Mesodermal cell (in vitro differentiated cells): ENCODE results near the gene FSTL5. TPM values are rescaled to one million over a fixed set of nuclear protein-coding genes. Genes with fewer than 3 reads are reported as not detected.
"Not testable (repeated sequence)": the region's sequence is repeated elsewhere in the genome, so short reads cannot be mapped to it uniquely, and the experiment has no call there.

Experiments
- H3K27ac ChIP-seq: 2 replicates; pipeline ENCODE4 v1.7.0; 2013; ENCODE audit warnings: mild to moderate bottlenecking, low read depth, low read length, moderate library complexity; ENCODE audit not compliant: severe bottlenecking
- H3K36me3 ChIP-seq: 2 replicates; pipeline ENCODE4 v1.7.1; 2013; ENCODE audit warnings: mild to moderate bottlenecking, low read length, moderate library complexity; ENCODE audit not compliant: control insufficient read depth, insufficient read depth
- H3K4me1 ChIP-seq: one replicate; pipeline ENCODE4 v1.7.1; 2013; ENCODE audit warnings: mild to moderate bottlenecking, low read length; ENCODE audit not compliant: insufficient read depth, control insufficient read depth, poor library complexity, severe bottlenecking
- H3K4me3 ChIP-seq: 2 replicates; pipeline ENCODE4 v1.7.0; 2013; ENCODE audit warnings: low read length, control low read depth, mild to moderate bottlenecking; ENCODE audit not compliant: insufficient read depth, poor library complexity, severe bottlenecking; ENCODE audit errors: extremely low read depth
- H3K9me3 ChIP-seq: 2 replicates; pipeline ENCODE4 v1.7.1; 2013; ENCODE audit warnings: mild to moderate bottlenecking, low read length, moderate library complexity; ENCODE audit not compliant: control insufficient read depth
- WGBS, 2 experiments: methylation state at CpG; one replicate each; pipeline ENCODE4 v1.1.5; 2013; ENCODE audit warnings: missing lambda C conversion rate in 2 of 2; ENCODE audit not compliant: insufficient coverage in 2 of 2; 5-methylcytosine and 5-hydroxymethylcytosine counted together
- polyA plus RNA-seq, 2 experiments: library from polyadenylated mRNA; stranded (reverse); fragments of 50-300 nt; gene quantifications; one replicate each; pipeline ENCODE4 v1.2.3, GENCODE V29; 2013

Gene FSTL5
- 4.7 TPM for polyA plus RNA-seq (2013, experiment 1 of 2)
- polyA plus RNA-seq (2013, experiment 2 of 2): 4.4 TPM

DNA sequence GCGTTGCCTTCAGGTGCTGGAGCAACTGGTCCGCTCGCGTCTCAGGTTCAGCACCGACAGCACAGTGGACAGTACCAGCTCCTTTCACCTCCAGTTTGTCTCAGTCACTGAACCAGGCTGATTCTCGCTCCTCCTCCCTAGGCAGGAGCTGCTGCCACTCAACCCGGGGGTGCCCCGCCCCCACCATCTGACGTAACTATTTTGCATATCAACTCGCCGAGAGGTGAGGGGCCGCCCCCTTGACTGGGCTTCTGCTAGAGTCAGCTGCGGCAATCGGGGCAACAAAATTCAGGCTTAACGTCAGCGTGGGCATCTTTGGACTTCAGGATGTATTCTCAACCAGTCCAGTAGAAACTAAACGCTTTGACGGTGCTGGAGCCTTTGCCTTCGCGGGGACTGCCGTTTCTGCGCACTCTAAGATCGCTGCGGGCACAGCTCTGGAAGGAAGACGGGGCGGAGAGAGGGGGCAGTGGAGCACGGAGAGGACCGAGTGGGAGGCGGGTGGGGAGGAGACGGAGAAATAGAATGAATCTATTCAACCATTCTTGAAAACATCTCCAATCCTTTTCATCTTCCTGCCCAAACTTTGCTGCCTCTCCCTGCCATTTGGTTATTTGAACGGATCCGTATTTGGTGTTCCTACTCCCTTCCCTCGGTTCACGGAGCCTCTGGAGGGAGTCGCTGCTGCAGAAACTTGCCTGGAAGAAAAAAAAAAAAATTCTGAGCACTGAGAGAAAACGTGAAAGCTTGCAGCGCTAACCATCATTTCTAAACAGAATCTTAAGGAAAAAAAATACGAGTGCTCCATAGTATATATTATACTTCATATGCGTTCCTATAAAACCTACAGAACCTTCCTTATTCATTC lies at the start of gene FSTL5:
Gene FSTL5 (minus strand): TSS at position 109 of the 868 bp plus-strand sequence. CDS start 52,604 bp downstream, outside the sequence.
- peaks cover 12% of the 10 kb centered on the region for H3K4me1 ChIP-seq
- H3K9me3 ChIP-seq: no peaks in the 10 kb centered on the region
- H3K36me3 ChIP-seq: no peaks in the 10 kb centered on the region
- peak within 1 kb of the TSS; percentile 57 for H3K4me3 ChIP-seq
- 0 to 3% methylated on average over 15 to 25 of the region's 39 CpGs for WGBS, 2 experiments
- peak within 1 kb of the TSS; percentile 78 for H3K27ac ChIP-seq

GRCh38 chr4:162209706-162210105 lies 45.9 kb upstream of the FSTL5 start:
- Histone ChIP-seq H3K4me3 (no peak overlapping the region), H3K4me1 (no peaks in the 10 kb centered on the region), H3K9me3 (no peaks in the 10 kb centered on the region), H3K27ac (no peak overlapping the region), H3K36me3 (no peaks in the 10 kb centered on the region)
- WGBS, 2 experiments: 100% methylated on average over 1 of the region's 2 CpGs; no CpG with 5 or more reads in 1 of the 2 experiments

- WGBS, 2 experiments: 98% methylated on average over 12 to 23 of the region's 32 CpGs
- not testable (repeated sequence) for H3K4me1 ChIP-seq, H3K4me3 ChIP-seq, H3K9me3 ChIP-seq, H3K27ac ChIP-seq, H3K36me3 ChIP-seq
These were observed 39.7 kb upstream of the FSTL5 start for GRCh38 chr4:162203478-162203877.

DNA sequence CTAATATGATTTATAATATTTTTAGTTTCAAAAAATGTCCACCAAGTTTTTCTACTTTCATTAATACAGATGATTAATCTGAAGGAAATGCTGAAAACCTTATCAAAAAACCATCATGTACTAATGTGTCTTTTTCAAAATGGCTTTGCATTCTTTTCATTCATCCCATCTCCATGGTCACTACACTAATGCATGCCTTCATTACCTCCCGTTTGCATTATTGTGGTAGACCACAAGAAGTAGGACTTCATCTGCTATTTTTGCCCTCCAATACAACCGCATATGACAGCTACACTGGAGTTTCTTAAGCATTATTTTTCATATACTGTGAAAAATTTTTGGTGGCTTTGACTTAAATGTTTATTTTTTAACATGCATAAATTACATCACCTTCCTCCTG lies 37.9 kb upstream of the FSTL5 start:
- Histone ChIP-seq H3K27ac (no peak overlapping the region), H3K4me3 (no peak overlapping the region), H3K9me3 (no peaks in the 10 kb centered on the region), H3K4me1 (no peaks in the 10 kb centered on the region), H3K36me3 (no peaks in the 10 kb centered on the region)
- WGBS, 2 experiments: no CpG with 5 or more reads among the region's 2 CpGs

- no peak overlapping the region for H3K4me3 ChIP-seq
- no peak overlapping the region for H3K27ac ChIP-seq
- no peaks in the 10 kb centered on the region for H3K36me3 ChIP-seq
- WGBS, 2 experiments: no CpG with 5 or more reads among the region's 3 CpGs
- H3K4me1 ChIP-seq: peaks cover 3% of the 10 kb centered on the region
- no peaks in the 10 kb centered on the region for H3K9me3 ChIP-seq
These were observed 6.7 kb upstream of the FSTL5 start for GRCh38 chr4:162170509-162170908.

- Histone ChIP-seq H3K9me3 (no peaks in the 10 kb centered on the region), H3K4me1 (peaks cover 12% of the 10 kb centered on the region), H3K4me3 (peak overlapping the region; percentile 57), H3K27ac (peak overlapping the region; percentile 78), H3K36me3 (no peaks in the 10 kb centered on the region)
These were observed 1.2 kb upstream of the FSTL5 start for GRCh38 chr4:162164906-162165510.

DNA sequence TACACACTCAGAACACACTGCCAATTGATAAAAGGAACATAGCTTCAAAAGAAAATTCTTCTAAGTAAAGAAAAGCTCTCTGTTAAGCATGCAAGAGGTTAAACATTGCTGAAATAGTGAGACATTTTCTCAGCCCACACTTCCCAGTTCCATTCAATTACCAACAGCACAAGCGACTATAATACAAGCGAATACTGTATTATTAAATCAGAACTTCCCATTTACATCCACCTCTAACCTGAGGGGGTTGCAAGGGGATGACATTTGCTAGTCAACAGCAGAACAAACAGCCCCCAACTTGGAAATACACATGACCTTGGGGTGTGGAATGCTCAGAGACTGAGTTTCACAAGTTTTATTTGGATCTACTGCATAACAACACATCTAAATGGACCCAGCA lies 1.1 kb downstream of the FSTL5 start:
- H3K9me3 ChIP-seq: no peaks in the 10 kb centered on the region
- peak overlapping the region; percentile 14 for H3K4me3 ChIP-seq
- H3K4me1 ChIP-seq: peaks cover 12% of the 10 kb centered on the region
- H3K27ac ChIP-seq: no peak overlapping the region
- no peaks in the 10 kb centered on the region for H3K36me3 ChIP-seq
- no CpG with 5 or more reads among the region's 2 CpGs for WGBS, 2 experiments

- WGBS, 2 experiments: no CpG with 5 or more reads among the region's 2 CpGs
- H3K4me1 ChIP-seq: no peaks in the 10 kb centered on the region
- no peaks in the 10 kb centered on the region for H3K9me3 ChIP-seq
- no peaks in the 10 kb centered on the region for H3K36me3 ChIP-seq
- H3K27ac ChIP-seq: no peak overlapping the region
- no peak overlapping the region for H3K4me3 ChIP-seq
These were observed 6.6 kb downstream of the FSTL5 start for GRCh38 chr4:162157241-162157640.

GRCh38 chr4:162154862-162155540 lies 8.8 kb downstream of the FSTL5 start:
- no peaks in the 10 kb centered on the region for H3K36me3 ChIP-seq

DNA sequence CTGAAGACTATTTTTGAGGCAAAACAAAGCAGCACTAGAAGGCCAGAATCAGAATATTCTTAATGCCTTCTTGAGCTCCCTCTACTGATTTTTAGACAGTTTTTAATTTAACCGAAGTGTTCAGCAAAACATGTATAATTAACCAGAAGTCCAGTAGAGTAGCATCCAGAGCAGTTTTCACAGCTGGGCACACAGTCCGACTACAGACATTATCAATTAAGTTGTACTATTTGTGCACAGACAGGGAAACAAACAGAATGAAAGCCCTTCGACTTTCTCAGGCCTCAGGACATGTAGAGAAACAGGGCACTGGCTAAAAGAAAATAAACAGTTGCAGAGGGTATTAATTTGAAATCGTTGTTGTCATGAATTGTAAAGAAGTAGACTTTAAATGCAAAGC lies 11.9 kb downstream of the FSTL5 start:
- Histone ChIP-seq H3K4me3 (no peak overlapping the region), H3K36me3 (no peaks in the 10 kb centered on the region), H3K4me1 (no peaks in the 10 kb centered on the region), H3K9me3 (no peaks in the 10 kb centered on the region), H3K27ac (no peak overlapping the region)
- WGBS, 2 experiments: 100% methylated on average over 1 to 2 of the region's 4 CpGs

More at GRCh38 chr4:162154862-162155540, 8.8 kb downstream of the FSTL5 start:
- H3K9me3 ChIP-seq: no peaks in the 10 kb centered on the region
- H3K27ac ChIP-seq: no peak overlapping the region
- no peaks in the 10 kb centered on the region for H3K4me1 ChIP-seq
- WGBS, 2 experiments: 82 to 90% methylated on average over 3 to 4 of the region's 7 CpGs
- H3K4me3 ChIP-seq: no peak overlapping the region
